A673 (cell line): ENCODE results near the gene CCDC190.
"Not testable (repeated sequence)": the region's sequence is repeated elsewhere in the genome, so short reads cannot be mapped to it uniquely, and the experiment has no call there.

Experiments
- CTCF ChIP-seq: fragments of 300-800, 200-600 bp; sonication (generic); conservative IDR thresholded peaks from 2 replicates; pipeline ENCODE4 v1.5.1; 2017; ENCODE audit warnings: low read depth, mild to moderate bottlenecking, antibody characterized with exemption, low read length, moderate library complexity, mixed read lengths
- EZH2 ChIP-seq: fragments of 200-600 bp; sonication (generic); IDR thresholded peaks from 2 replicates; pipeline ENCODE4 v1.6.1; 2017; ENCODE audit warnings: borderline replicate concordance, low read depth, mild to moderate bottlenecking, mixed read lengths, antibody characterized with exemption, low read length; ENCODE audit not compliant: poor library complexity, severe bottlenecking

- TF ChIP-seq CTCF, EZH2: not testable (repeated sequence)
Measured at GRCh38 chr1:162812357-162812756, 48.6 kb downstream of the CCDC190 start.
